GM12873 (cell line): Measurements from ENCODE around the gene USO1.
A peak's percentile ranks its signal among the peaks of the same experiment; 100 is the strongest.

Source experiments
- CTCF ChIP-seq: IDR thresholded peaks from 2 replicates; pipeline ENCODE4 v1.5.1; 2012; ENCODE audit warnings: low read depth, mild to moderate bottlenecking, moderate library complexity, low read length, control low read depth; ENCODE audit not compliant: insufficient read depth; ENCODE audit errors: missing control alignments

Gene USO1

DNA sequence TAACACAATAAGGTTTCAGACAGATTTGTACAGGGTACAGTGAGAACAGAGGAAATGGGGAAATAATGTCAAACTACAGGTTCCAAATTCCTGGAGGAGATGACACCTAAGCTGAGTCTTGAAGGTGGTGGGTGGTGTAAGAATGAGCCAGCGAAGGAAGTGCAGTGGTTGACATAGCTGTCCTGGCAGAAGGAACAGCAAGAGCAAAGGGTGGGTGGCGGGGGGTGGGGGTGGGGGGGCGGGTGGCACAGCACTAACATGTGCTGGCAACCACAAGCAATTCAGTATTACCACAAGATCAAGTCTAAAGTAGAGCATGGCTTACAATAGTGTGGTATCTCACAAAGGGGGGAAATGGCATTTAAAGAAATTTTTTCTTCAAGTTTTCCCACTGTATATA lies 38.0 kb upstream of the USO1 start:
- TF ChIP-seq CTCF: no peak

DNA sequence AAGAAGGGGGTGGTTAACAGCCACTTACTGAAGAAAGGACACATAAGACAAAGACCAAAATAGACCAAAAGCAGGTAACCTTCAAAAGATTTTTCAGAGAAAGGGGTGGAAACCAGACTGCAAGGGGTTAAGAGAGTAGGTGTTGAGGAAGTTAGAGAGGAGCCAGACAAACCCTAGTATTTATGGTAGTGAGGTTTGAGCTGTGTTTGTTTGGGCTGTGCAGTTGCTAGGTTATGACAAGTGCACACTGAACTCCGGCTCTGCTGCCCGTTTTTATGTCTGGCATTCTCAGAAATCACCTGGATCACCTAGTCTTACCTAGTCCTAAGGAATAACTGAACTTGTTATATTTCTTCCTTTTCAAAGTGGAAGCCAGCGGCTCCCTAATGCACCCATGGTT lies 28.3 kb upstream of the USO1 start:
- TF ChIP-seq CTCF: no peak

GRCh38 chr4:75696581-75696980 lies 27.8 kb upstream of the USO1 start:
- no peak for TF ChIP-seq CTCF

- TF ChIP-seq CTCF: peak; percentile 10
Observed at GRCh38 chr4:75698162-75698962, 26.0 kb upstream of the USO1 start.

DNA sequence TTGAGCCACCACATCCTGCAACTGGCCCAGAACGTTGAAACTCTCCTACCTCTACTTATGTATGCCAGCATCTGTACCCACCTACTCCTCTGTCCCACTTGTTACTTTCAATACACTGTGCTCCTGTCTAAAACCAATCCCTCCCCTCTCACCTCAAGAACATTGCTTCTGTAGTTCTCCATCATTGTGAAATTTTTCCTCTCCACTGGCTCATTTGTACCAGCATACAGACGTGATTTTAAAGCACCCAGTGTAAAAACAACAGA lies 25.5 kb upstream of the USO1 start:
- TF ChIP-seq CTCF: no peak

- TF ChIP-seq CTCF: no peak
Observed at GRCh38 chr4:75699299-75699698, 25.1 kb upstream of the USO1 start.

GRCh38 chr4:75702919-75703411 lies 21.4 kb upstream of the USO1 start:
- TF ChIP-seq CTCF: no peak
